GM21515 (cell line): ENCODE data around the gene ROGDI.
"Not testable (repeated sequence)": the region's sequence is repeated elsewhere in the genome, so short reads cannot be mapped to it uniquely, and the experiment has no call there.

Experiments
- ATAC-seq: cut with Tn5 transposase; IDR thresholded peaks from one replicate; pipeline ENCODE4 v1.9.1; 2021; ENCODE audit not compliant: unreplicated experiment

ROGDI gene

DNA sequence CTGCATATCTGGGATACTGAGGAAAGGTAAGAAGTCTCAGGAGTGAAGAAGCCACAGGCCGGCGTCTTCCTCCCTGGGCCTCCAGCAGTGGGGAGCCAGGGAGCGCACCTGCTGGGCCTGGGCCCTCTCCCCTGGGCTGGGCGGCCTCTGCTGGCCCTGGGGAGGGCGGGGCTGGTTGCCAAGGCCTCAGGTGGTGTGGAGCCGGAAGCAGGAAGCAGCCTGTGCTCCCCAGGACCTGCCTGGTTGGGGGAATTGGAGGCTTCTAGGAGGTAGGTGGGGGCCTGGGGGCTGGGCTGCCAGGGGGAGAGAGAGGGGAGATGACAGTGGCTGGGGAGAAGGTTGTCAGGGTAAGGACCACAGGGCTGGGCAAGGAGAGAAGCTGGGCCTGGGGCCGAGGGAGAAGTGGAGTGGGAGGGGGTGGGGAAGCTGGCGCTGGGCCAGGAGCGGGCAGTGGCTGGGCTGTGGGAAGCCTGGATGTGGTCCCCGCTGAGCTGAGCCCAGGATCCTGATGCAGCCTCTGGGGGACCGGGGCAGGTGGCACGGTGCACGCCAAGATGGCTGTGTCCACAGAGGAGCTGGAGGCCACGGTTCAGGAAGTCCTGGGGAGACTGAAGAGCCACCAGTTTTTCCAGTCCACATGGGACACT lies 7.1 kb downstream of the ROGDI start, which contains the start of gene SMIM22:
Gene SMIM22 (plus strand): TSS at position 189 of the 647 bp plus-strand sequence. CDS start 366 bp downstream, at position 555.
- no peak for ATAC-seq

DNA sequence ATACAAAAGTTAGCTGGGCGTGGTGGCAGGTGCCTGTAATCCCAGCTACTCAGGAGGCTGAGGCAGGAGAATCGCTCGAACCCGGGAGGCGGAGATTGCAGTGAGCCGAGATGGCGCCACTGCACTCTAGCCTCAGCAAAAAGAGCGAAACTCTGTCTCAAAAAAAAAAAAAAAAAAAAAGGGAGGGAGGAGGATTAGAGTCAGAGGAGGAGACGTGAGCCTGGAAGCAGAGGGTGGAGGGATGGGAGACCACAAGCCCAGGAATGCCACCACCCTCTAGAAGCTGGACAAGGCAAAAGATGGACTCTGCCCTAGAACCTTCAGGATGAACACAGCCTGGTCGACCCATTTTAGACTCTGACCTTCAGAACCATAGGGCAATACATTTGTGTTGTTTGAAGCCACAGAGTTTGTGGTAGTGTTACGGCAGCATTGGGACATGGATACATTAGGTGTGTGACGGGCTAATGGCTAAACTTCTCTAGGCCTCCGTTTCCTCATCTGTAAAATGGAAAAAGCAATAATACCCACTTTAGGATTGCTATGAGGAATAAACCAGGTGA lies 9.4 kb downstream of the ROGDI start:
- ATAC-seq = no peak

DNA sequence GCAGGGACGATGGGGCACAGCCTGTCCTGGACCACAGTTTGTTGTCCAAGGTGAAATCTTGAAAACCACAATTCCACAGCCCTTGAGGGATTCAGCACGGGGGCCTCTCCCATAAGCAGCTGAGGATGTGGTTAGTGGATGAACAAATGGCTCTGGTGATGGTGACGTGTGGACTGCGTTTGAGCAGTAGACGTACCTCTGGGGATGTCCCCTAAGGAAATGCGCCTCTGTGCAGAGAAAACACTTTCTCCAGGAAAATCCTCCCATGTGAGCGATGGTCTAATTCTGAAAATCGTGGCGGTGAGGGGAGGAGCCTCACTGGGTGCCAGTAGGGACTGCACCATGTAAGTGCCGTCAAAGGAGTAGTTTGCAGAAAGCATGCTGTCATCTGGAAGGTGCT lies 11.6 kb downstream of the ROGDI start:
- ATAC-seq = no peak

DNA sequence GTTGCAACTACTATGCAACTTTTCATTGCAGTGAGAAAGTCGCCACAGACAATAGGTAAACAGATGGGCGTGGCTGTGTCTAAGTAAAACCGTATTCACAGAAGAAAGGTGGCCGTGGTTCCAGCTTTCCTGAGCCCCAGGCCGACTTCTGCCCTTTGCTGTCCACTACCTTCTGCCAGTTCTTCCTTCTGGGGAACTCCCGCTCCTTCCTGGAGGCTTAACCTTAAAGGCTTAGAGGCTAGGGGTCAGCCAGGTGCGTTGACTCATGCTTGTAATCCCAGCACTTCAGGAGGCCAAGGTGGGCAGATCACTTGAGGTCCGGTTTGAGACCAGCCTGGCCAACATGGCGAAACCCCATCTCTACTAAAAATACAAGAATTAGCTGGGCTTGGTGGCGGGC lies 12.2 kb downstream of the ROGDI start:
- no peak for ATAC-seq

DNA sequence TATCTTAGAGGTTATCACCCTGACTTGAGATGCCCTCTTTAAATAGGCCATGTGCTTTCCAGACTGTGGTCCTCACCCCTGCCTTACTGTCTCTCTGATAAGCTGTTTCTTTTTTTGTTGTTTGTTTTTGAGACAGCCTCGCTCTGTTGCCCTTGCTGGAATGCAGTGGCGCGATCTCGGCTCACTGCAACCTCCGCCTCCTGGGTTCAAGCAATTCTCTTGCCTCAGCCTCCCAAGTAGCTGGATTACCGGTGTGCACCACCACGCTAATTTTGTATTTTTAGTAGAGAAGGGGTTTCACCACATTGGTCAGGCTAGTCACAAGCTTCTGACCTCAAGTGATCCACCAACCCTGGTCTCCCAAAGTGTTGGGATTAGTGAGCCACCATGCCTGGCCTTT lies 13.5 kb downstream of the ROGDI start:
- ATAC-seq = no peak

DNA sequence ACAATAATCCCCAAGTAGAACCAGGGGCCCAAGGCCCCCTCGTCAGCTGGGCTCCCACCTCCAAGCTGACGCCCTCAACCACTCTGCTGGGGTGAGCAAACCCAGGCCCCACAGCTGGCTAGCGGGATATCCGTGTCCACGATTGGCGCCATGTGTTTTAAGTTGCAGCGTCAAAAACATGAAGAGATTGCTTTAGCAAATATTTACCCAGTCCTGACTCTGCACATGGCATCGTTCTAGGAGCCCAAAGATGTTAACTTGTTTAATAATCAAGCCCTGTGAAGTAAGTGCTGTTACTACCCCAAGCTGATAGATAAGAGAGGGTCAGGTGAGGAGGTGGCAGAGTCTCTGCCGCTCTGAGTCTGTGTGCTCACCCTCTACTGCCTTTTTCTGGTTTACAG lies 13.9 kb downstream of the ROGDI start:
- no peak for ATAC-seq

DNA sequence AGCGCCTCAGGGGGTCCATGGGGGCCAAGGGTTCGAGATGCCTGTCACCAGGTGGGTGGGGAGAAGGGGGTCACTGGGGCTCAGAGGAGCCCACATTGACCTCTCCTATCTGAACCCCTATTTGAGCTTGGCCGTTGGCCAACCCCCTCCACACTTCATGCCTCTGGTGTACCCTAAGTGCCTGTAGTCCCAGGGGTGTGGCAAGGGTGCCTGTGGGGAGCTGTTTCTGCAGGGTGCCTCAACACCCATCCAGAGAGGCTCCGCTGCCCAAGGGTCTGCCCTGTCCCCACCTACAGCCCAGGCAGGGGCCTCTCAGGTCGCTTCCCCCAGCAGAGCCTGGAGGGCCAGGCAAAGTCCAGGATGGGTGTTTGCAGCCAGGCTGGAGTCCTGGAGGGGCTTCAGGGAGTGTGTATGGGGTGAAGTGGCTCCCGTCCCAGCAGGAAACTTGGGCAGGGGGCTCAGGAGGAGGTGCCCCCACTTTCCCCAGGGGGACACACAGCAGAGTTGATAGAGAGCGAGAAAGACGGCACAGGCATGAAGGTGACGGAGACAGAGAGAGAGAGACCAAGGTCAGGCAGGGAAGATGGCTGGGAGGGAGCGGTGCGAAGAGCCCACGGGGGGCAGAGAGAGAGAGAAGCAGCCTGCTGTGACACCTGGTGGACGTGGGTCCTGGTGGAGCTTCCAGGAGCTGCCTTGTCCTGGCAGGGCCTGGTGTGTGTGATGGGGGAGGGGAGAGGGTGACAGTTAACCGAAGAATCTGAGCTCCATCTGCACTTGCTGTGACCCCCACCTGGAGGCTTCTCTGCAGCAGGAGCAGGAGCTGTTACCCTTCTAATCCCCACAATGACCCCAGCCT lies 14.6 kb downstream of the ROGDI start, which contains the start of gene SEPTIN12:
Gene SEPTIN12 (minus strand): TSS at position 719 of the 856 bp plus-strand sequence. CDS start 700 bp downstream, at position 19.
- no peak for ATAC-seq

DNA sequence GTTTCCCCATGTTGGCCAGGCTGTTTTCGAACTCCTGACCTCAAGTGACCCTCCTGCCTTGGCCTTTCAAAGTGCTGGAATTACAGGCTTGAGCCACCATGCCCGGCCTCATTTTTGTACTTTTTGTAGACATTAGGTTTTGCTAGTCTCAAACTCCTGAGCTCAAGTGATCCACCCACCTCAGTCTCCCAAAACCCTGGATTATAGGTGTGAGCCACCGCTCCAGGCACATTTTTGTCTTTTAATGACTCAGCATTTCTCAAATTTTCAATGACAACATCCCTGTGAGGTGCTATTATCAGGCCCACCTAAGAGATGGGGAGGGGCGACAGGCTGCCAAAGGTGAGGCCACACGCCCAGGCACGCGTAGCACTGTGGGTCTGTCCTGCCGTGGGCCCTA lies 15.4 kb downstream of the ROGDI start:
- ATAC-seq = no peak

DNA sequence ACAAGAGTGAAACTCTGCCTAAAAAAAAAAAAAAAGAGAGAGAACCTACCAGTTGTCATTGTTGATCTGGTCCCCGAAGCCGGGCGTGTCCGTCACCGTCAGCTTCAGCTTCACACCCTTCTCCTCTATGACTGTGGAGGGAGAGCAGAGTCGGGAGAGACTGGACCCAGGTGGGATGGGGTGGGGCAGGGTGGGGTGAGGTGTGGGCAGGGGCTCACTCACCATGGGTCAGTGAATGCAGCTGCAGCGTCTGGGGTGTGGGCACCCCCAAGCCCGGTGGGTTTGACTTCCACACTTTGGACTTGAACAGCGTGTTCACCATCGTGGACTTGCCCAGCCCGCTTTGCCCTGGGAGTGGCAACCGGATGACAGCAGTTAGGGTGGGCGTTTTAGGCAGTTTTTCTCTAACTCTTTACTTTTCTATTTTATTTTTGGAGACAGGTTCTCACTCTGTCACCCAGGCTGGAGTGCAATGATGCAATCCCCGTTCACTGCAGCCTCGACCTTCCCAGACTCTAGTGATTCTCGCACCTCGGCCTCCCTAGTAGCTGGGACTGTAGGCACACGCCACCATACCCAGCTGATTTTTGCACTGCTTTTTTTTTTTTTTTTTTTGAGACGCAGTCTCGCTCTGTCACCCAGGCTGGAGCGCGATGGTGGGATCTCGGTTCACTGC lies 16.5 kb downstream of the ROGDI start:
- no peak for ATAC-seq

DNA sequence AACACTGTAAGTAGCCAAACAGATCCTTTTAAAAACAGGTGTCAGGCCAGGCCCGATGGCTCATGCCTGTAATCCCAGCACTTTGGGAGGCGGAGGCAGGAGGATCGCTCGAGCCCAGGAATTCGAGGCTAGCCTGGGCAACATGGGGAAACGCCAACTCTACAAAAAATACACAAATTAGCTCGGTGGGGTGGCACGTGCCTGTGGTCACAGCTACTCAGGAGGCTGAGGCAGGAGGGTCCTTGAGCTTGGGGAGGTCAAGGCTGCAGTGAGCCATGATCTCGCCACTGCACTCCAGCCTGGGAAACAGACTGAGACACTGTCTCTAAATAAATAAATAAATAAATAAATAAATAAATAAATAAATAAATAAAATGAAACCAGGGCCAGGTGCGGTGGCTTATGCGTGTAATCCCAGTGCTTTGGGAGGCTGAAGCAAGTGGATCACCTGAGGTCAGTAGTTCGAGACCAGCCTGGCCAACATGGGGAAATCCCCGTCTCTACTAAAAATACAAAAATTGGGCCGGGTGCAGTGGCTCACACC lies 17.9 kb downstream of the ROGDI start:
- not testable (repeated sequence) for ATAC-seq

DNA sequence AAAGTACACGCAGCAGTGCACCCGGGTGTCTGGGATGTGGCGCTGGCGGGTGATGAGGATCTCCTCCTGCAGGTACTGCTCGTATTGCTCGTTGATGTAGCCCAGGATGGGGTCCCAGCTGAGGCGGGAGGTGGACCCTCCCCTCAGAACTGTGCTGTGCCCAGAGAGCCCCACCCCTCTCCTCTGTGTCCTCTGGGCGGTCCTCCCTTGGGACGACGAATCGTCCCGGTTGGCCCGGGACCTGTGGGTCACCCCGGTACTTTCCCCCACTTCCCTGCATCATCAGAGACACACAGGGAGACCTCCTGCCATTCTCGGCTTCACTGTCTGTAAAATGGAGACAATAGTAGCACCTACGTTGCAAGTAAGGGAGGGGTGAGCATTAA lies 18.5 kb downstream of the ROGDI start:
- no peak for ATAC-seq

DNA sequence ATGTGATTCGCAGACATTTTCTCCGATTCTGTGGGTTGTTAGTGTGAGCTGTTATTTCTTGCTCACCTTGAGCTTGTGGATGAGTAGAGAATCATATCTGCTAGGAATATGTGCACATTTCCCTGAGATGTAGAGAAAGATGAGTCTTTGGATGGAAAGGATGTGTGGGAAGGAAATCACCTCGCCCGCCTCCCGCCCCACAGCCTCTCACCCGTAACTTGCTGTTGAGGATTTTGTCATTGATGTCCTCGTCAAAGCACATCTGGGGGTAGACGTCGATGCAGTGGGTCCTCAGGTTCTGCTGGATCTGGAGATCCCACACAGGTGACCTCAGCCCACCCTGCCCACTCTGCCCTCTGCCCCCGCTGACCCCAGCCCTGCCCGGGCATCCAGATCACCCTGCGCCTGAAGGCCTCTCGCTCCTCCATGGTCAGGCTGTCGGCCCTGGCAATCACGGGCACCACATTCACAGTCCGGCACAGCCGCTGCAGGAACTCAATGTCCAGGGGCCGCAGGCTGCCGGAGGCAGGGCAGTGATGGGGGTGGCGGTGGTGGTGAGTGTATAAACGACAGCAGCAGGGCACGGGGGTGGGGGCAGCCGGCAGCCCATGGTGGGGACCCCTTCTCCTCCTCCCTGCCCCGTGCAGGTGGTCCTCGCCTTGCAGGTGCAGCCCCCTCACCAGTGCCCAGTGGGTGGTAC lies 19.0 kb downstream of the ROGDI start:
- ATAC-seq = no peak

DNA sequence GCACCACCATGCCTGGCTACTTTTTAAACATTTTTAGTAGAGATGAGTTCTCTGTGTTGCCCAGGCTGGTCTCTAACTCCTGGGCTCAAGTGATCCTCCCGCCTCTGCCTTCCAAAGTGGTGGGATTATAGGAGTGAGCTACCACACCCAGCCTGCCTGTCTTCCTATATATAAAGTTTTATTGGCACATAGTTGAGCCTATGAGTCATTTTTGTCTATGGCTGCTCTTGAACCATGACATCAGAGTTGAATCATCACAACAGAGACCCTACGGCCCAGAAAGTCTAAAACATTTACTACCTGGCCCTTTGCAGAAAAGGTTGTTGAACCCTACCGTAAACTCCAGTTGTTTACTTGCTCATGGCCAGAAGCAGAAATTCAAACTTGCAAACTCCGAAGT lies 22.2 kb downstream of the ROGDI start:
- ATAC-seq = no peak

DNA sequence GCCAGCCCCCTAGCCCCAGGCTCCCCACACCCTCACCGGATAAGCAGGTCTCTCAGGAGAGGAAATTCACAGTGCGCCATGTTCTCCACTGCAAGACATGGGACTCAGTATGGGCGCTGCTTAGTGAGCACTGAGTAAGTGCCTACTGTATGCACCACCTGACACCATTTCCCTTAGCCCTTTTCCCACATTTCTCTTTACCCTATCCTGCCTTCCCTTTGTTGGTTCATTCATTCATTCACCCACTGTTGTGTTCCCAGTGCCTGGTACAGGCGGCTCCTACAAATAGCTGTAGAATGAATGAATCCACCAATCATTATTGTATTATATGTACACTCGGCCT lies 24.4 kb downstream of the ROGDI start:
- ATAC-seq = no peak

DNA sequence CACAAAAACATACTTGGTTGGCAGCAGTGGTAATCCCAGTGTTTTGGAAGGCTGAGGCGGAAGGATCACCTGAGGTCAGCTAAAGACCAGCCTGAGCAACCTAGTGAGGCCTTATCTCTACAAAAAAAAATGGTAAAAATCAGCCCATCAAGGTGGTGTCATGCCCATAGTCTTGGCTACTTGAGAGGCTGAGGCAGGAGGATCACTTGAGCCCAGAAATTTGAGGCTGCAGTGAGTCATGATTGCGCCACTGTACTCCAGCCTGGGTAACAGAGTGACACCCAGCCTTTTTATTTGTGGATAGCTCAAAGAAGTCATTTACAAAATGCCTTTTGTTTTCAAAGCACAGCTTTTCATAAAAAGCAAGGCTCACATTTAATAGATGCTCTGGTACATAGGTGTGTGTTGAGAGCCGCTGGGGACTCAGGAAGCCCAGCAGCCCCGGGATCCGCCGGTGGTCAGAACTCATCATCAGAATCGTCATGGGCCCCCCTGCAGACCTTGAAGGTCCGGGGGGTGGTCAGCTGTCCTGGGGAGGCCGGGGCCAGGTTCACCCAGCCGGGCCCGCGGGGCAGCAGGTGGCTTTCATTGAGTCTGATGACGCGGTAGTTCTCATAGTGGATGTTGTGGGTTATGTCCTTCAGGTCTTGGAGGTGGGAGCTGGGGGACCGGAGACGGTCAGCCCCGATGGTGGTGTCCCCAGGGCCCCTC lies 24.9 kb downstream of the ROGDI start:
- no peak for ATAC-seq

DNA sequence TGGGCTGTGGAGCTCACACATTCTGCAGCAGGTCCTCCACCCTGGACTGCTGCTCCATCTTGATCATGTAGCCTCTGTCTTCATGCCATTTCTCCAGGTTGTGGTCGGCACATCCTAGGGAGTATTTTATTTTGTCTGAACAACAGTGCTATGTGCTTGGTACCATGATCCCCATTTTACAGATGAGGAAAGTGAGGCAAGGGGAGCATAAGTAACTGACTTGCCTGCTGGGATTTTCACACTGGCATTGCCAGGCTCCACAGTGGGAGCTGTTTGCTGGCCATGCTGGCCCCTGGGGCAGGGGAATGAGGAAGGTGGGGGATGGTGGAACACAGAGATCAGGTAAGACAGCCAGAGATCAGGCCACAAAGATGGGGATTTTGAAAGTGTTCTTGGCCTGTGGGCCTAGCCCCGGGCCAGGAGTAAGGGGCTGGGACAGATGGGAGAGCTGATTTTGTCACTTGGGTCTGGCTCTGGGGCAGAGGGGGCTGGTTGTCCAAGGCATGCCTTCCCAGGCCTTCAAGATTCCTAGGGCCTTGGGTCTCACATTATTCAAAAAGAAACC lies 26.2 kb downstream of the ROGDI start:
- no peak for ATAC-seq

DNA sequence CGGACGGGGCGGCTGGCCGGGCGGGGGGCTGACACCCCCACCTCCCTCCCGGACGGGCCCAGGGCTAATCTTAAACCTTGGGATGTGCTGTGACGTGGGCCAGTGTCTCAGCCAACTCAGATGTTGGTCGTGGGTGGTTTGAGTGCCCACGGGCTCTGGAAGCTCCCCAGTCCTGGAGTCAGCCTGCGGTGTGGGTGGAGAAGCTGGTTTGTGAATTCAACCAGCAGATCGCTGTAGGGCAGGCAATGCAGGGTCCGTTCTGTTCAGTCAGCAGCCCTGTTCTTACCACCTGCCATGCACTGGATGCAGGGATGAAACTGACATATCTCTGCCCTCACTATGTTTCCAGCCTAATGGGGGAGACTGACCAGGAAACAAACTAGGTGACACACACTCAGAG lies 27.4 kb downstream of the ROGDI start:
- no peak for ATAC-seq

DNA sequence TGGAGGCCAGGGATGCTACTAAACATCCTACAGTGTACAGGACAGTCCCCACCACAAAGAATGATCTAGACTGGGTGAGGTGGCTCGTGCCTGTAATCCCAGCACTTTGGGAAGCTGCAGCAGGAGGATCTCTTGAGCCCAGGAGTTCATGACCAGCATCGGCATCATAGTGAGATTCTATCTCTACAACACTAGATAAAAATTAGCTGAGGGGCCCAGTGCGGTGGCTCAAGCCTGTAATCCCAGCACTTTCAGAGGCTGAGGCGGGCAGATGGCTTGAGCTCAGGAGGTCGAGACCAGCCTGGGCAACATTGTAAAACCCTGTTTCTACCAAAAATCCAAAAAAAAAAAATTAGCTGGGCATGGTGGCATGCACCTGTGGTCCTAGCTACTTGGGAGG lies 30.1 kb downstream of the ROGDI start:
- ATAC-seq = no peak

DNA sequence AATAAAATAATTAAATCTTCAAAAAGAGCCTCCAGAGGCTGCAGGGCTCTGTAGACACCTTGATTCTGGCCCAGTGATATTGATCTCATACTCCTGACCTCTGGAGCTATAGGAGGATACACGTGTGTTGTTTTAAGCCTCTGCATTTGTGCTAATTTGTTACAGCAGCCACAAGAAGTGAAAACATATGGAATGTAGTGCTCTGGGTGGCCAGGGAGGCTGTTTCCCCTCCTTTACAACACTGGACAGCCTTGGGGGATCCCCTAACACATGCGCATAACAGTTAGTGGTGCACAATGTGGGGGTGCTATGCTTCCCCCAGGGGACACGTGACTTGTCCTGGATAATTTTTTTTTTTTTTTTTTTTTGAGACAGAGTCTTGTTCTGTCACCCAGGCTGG lies 30.8 kb downstream of the ROGDI start:
- no peak for ATAC-seq

DNA sequence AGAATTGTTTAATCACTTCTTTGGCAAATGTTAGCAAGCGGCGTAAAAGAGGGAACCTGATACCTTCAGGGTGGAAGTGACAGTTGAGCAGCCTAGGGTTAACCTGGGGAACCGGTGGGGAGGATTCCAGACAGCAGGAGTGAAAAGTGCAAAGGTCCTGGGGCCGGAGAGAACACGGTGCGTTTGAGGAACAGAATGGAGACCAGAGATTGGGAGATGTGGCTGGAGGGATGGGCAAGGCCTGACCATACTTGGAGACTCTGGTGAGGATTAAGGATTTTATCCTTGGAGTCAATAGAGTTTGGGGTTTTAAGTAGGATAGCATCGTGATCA lies 33.2 kb downstream of the ROGDI start:
- no peak for ATAC-seq
